Immature natural killer cell (primary cell): ENCODE measurements around the gene FTCDNL1. TPM values are rescaled to one million over a fixed set of nuclear protein-coding genes. Genes with fewer than 3 reads are reported as not detected.

Experiments
- DNase-seq, 3 donors: peaks; one replicate each; pipeline ENCODE4 v3.0.0; 2022; ENCODE audit warnings: mixed read lengths in 1 of 3
- H3K27ac Mint-ChIP-seq, 6 donors: one replicate each; pipeline ENCODE4 v1.8.0; 2020; ENCODE audit warnings: mixed read lengths in 6 of 6, mild to moderate bottlenecking in 5 of 6, inconsistent platforms in 4 of 6, moderate library complexity in 3 of 6
- H3K27me3 Mint-ChIP-seq, 3 donors: one replicate each; pipeline ENCODE4 v1.8.0; 2020 to 2021; ENCODE audit warnings: low read depth in 3 of 3, mild to moderate bottlenecking in 3 of 3, mixed read lengths in 3 of 3, moderate library complexity in 3 of 3, inconsistent platforms in 1 of 3
- H3K36me3 Mint-ChIP-seq, 3 donors: one replicate each; pipeline ENCODE4 v1.8.0; 2020; ENCODE audit warnings: mixed read lengths in 3 of 3, inconsistent platforms in 2 of 3, mild to moderate bottlenecking in 2 of 3
- H3K4me1 Mint-ChIP-seq, 2 donors: one replicate each; pipeline ENCODE4 v1.8.0; 2020; ENCODE audit warnings: inconsistent platforms in 2 of 2, mild to moderate bottlenecking in 2 of 2, mixed read lengths in 2 of 2, moderate library complexity in 1 of 2
- H3K4me3 Mint-ChIP-seq, 5 donors: one replicate each; pipeline ENCODE4 v1.8.0; 2020; ENCODE audit warnings: mild to moderate bottlenecking in 5 of 5, mixed read lengths in 5 of 5, inconsistent platforms in 3 of 5, moderate library complexity in 3 of 5
- H3K9me3 Mint-ChIP-seq, 6 donors: one replicate each; pipeline ENCODE4 v1.8.0; 2020; ENCODE audit warnings: mild to moderate bottlenecking in 6 of 6, mixed read lengths in 6 of 6, inconsistent platforms in 4 of 6, moderate library complexity in 3 of 6
- polyA plus RNA-seq, 3 donors: library from polyadenylated mRNA; unstranded; fragments of 300-500 nt; fragmentation: Illumina TruSeq; gene quantifications; one replicate each; pipeline ENCODE4 v1.2.3, GENCODE V29; 2021

FTCDNL1 gene
- polyA plus RNA-seq, 3 donors from 2014 or later = 1.1 to 2.8 TPM; not detected in 1

GRCh38 chr2:199738727-199739412, 112.1 kb downstream of the FTCDNL1 start:
- Mint-ChIP-seq H3K36me3 (no peaks in the 10 kb centered on the region), H3K27me3 (peaks cover 4 to 10% (median 7%) of the 10 kb centered on the region in 3 donors), H3K27ac (no peak overlapping the region), H3K9me3 (no peaks in the 10 kb centered on the region), H3K4me1 (peaks cover 0 to 4% of the 10 kb centered on the region in 2 donors), H3K4me3 (no peak overlapping the region)
- DNase-seq = no peak

- Mint-ChIP-seq H3K9me3 (no peaks in the 10 kb centered on the region), H3K27me3 (peaks cover under 1 to 7% (median 7%) of the 10 kb centered on the region in 3 donors), H3K27ac (no peak overlapping the region), H3K4me1 (peaks cover 0 to under 1% of the 10 kb centered on the region in 2 donors), H3K4me3 (no peak overlapping the region), H3K36me3 (no peaks in the 10 kb centered on the region)
- no peak for DNase-seq
These were observed 116.3 kb downstream of the FTCDNL1 start for GRCh38 chr2:199734651-199735050.

- H3K4me3 Mint-ChIP-seq = no peak overlapping the region
- H3K9me3 Mint-ChIP-seq = no peaks in the 10 kb centered on the region
- H3K27me3 Mint-ChIP-seq = peaks cover 0 to 5% (median 4%) of the 10 kb centered on the region in 3 donors
- no peak overlapping the region for H3K27ac Mint-ChIP-seq
- H3K36me3 Mint-ChIP-seq = no peaks in the 10 kb centered on the region
- no peaks in the 10 kb centered on the region for H3K4me1 Mint-ChIP-seq
- no peak for DNase-seq
These were observed 117.0 kb downstream of the FTCDNL1 start for GRCh38 chr2:199734011-199734410.

- DNase-seq = no peak
- H3K9me3 Mint-ChIP-seq = peaks cover 0 to 3% (median 0%) of the 10 kb centered on the region in 6 donors
- H3K4me3 Mint-ChIP-seq = no peak overlapping the region
- no peaks in the 10 kb centered on the region for H3K4me1 Mint-ChIP-seq
- no peak overlapping the region for H3K27ac Mint-ChIP-seq
- peaks cover 2 to 5% (median 2%) of the 10 kb centered on the region in 3 donors for H3K27me3 Mint-ChIP-seq
- no peaks in the 10 kb centered on the region for H3K36me3 Mint-ChIP-seq
These were observed 123.2 kb downstream of the FTCDNL1 start for GRCh38 chr2:199727801-199728200.

- Mint-ChIP-seq H3K27ac (no peak overlapping the region), H3K9me3 (peaks cover 0 to 4% (median 0%) of the 10 kb centered on the region in 6 donors), H3K4me1 (no peaks in the 10 kb centered on the region), H3K4me3 (no peak overlapping the region), H3K36me3 (no peaks in the 10 kb centered on the region), H3K27me3 (peaks cover 2 to 5% (median 2%) of the 10 kb centered on the region in 3 donors)
- no peak for DNase-seq
These were observed 123.7 kb downstream of the FTCDNL1 start for GRCh38 chr2:199727306-199727705.

GRCh38 chr2:199718074-199718473, 132.9 kb downstream of the FTCDNL1 start:
- Mint-ChIP-seq H3K27me3 (peaks cover 4 to 9% (median 8%) of the 10 kb centered on the region in 3 donors), H3K9me3 (peaks cover 0 to 4% (median 0%) of the 10 kb centered on the region in 6 donors), H3K4me1 (no peaks in the 10 kb centered on the region)

GRCh38 chr2:199717587-199717907, 133.4 kb downstream of the FTCDNL1 start:
- Mint-ChIP-seq H3K27ac (no peak overlapping the region), H3K9me3 (peaks cover 0 to 4% (median 0%) of the 10 kb centered on the region in 6 donors), H3K27me3 (peaks cover 4 to 10% (median 8%) of the 10 kb centered on the region in 3 donors), H3K4me1 (no peaks in the 10 kb centered on the region), H3K4me3 (no peak overlapping the region), H3K36me3 (no peaks in the 10 kb centered on the region)
- DNase-seq = no peak

More at GRCh38 chr2:199718074-199718473, 132.9 kb downstream of the FTCDNL1 start:
- H3K36me3 Mint-ChIP-seq = no peaks in the 10 kb centered on the region
- no peak overlapping the region for H3K4me3 Mint-ChIP-seq
- no peak for DNase-seq
- no peak overlapping the region for H3K27ac Mint-ChIP-seq

GRCh38 chr2:199716807-199717586, 134.0 kb downstream of the FTCDNL1 start:
- H3K27me3 Mint-ChIP-seq = peaks cover 4 to 8% (median 8%) of the 10 kb centered on the region in 3 donors
- no peak overlapping the region for H3K27ac Mint-ChIP-seq
- no peak for DNase-seq
- H3K4me1 Mint-ChIP-seq = no peaks in the 10 kb centered on the region
- H3K36me3 Mint-ChIP-seq = no peaks in the 10 kb centered on the region
- H3K9me3 Mint-ChIP-seq = peaks cover 0 to 7% (median 0%) of the 10 kb centered on the region in 6 donors
- H3K4me3 Mint-ChIP-seq = no peak overlapping the region

- H3K27me3 Mint-ChIP-seq = peaks cover 2 to 7% (median 4%) of the 10 kb centered on the region in 3 donors
- H3K27ac Mint-ChIP-seq = no peak overlapping the region
- H3K4me1 Mint-ChIP-seq = no peaks in the 10 kb centered on the region
- H3K36me3 Mint-ChIP-seq = no peaks in the 10 kb centered on the region
- H3K4me3 Mint-ChIP-seq = no peak overlapping the region
- DNase-seq = no peak
- peaks cover 0 to 4% (median 0%) of the 10 kb centered on the region in 6 donors for H3K9me3 Mint-ChIP-seq
These were observed 137.2 kb downstream of the FTCDNL1 start for GRCh38 chr2:199713746-199714145.

- Mint-ChIP-seq H3K27me3 (peaks cover 0 to 2% (median 2%) of the 10 kb centered on the region in 3 donors), H3K9me3 (peaks cover 0 to 6% (median 0%) of the 10 kb centered on the region in 6 donors), H3K36me3 (no peaks in the 10 kb centered on the region), H3K4me3 (no peak overlapping the region), H3K27ac (no peak overlapping the region), H3K4me1 (no peaks in the 10 kb centered on the region)
- DNase-seq = no peak
These were observed 140.4 kb downstream of the FTCDNL1 start for GRCh38 chr2:199710551-199710950.

Other genes starting within 250 kb of the FTCDNL1 start
- gene C2orf69, start 60.1 kb upstream of the FTCDNL1 start, polyA plus RNA-seq = 1 to 10 TPM; 3.8 to 7.6 (median 4.8) TPM
- gene TYW5, start 104.3 kb upstream of the FTCDNL1 start, polyA plus RNA-seq = 1 to 10 TPM; 1.3 to 4.3 (median 2.5) TPM
- gene MAIP1, start 104.4 kb upstream of the FTCDNL1 start, polyA plus RNA-seq = 10 to 100 TPM in 2 of 3 donors, 1 to 10 TPM in 1; 9.1 to 20.5 (median 12.6) TPM